Right lobe of liver (tissue), 4 donors: ENCODE data around the gene SDHC.

ENCODE experiments used
- CTCF ChIP-seq, 4 donors: fragments of 200-600 bp in 3 of 4; fragments of 450-650 bp in 1 of 4; IDR thresholded peaks; one replicate each; pipeline versions ENCODE4 v1.5.1 to v1.8.0; 2016 to 2022; ENCODE audit warnings: antibody characterized with exemption in 4 of 4, mild to moderate bottlenecking in 2 of 4
- POLR2A ChIP-seq: fragments of 450-650 bp; IDR thresholded peaks from one replicate; pipeline ENCODE4 v1.6.1; 2017; ENCODE audit warnings: antibody characterized with exemption, mild to moderate bottlenecking
- donor health status: DM: no; HTN: no; CAD: no.
- donor health status: DM: no; HTN: no; CAD: no.
- donor health status: DM: no; HTN: yes; CAD: no.

GRCh38 chr1:161304927-161305866 is 9.0 kb upstream of the SDHC start:
- TF ChIP-seq CTCF (IDR thresholded peaks at IDR 0.05), result no peak
- no peak for TF ChIP-seq POLR2A
